IMR-90 (cell line): Measurements from ENCODE around the gene P3H1. TPM values are rescaled to one million over a fixed set of nuclear protein-coding genes. Genes with fewer than 3 reads are reported as not detected.

ENCODE experiments used
- ATAC-seq: fragments of 200-7000 bp; cut with Tn5 transposase; 2 replicates; pipeline ENCODE4 v1.9.1; 2020; ENCODE audit warnings: low read depth, mild to moderate bottlenecking, moderate library complexity
- BruUV-seq: library from RNA; stranded (reverse); fragments of 400-500 nt; replicated peaks from 2 replicates; lab custom pipeline; 2021; lab: Mats Ljungman, UMichigan
- CTCF ChIA-PET: fragments of 300-600 bp; formaldehyde crosslinking; extraction: SDS; loops from one replicate; lab custom pipeline; 2021; ENCODE audit warnings: antibody characterized with exemption; lab: Yijun Ruan, JAX
- POLR2A ChIA-PET: fragments of 300-600 bp; sonication (Branson Sonifier 250); formaldehyde crosslinking; loops from one replicate; lab custom pipeline; 2022; ENCODE audit warnings: antibody characterized with exemption; ENCODE audit not compliant: unreplicated experiment; lab: Charles Lee
- DNase-seq: peaks from one replicate; pipeline ENCODE4 v3.0.0; 2013
- H2AFZ ChIP-seq: replicated peaks from 2 replicates; pipeline ENCODE3; 2013; ENCODE audit warnings: low read length, mild to moderate bottlenecking; ENCODE audit not compliant: poor library complexity
- H2AK5ac ChIP-seq: 2 replicates; pipeline ENCODE4 v1.6.1; 2013; ENCODE audit warnings: low read depth, low read length, inconsistent platforms
- H2AK9ac ChIP-seq: replicated peaks from 2 replicates; pipeline ENCODE3; 2013; ENCODE audit warnings: mild to moderate bottlenecking, low read depth, low read length, moderate library complexity; ENCODE audit not compliant: poor library complexity
- H2BK120ac ChIP-seq: 2 replicates; pipeline ENCODE4 v1.6.1; 2013; ENCODE audit warnings: low read depth, low read length, inconsistent platforms
- H2BK15ac ChIP-seq: 3 replicates; pipeline ENCODE4 v1.6.1; 2013; ENCODE audit warnings: low read depth, low read length, inconsistent platforms
- H2BK20ac ChIP-seq: 2 replicates; pipeline ENCODE4 v1.6.1; 2013; ENCODE audit warnings: low read depth, mild to moderate bottlenecking, inconsistent platforms, low read length, moderate library complexity
- H2BK5ac ChIP-seq: 2 replicates; pipeline ENCODE4 v1.6.1; 2013; ENCODE audit warnings: mild to moderate bottlenecking, low read depth, low read length, inconsistent platforms; ENCODE audit not compliant: poor library complexity, severe bottlenecking
- H3K14ac ChIP-seq: replicated peaks from 2 replicates; pipeline ENCODE4 v1.6.1; 2013; ENCODE audit warnings: low read depth, low read length, inconsistent platforms
- H3K18ac ChIP-seq: 2 replicates; pipeline ENCODE4 v1.6.1; 2013; ENCODE audit warnings: low read depth, low read length, control low read depth
- H3K23ac ChIP-seq: 2 replicates; pipeline ENCODE4 v1.6.1; 2013; ENCODE audit warnings: low read depth, low read length, inconsistent platforms
- H3K27ac ChIP-seq: 2 replicates; pipeline ENCODE4 v1.5.1; 2013; ENCODE audit warnings: mild to moderate bottlenecking, control low read depth, low read length; ENCODE audit not compliant: insufficient read depth
- H3K27me3 ChIP-seq: 2 replicates; pipeline ENCODE4 v1.6.1; 2013; ENCODE audit warnings: low read length; ENCODE audit not compliant: control insufficient read depth, insufficient read depth
- H3K36me3 ChIP-seq: 2 replicates; pipeline ENCODE4 v1.6.1; 2013; ENCODE audit warnings: low read length, mixed read lengths; ENCODE audit not compliant: control insufficient read depth, insufficient read depth
- H3K4ac ChIP-seq: 2 replicates; pipeline ENCODE4 v1.6.1; 2013; ENCODE audit warnings: low read depth, low read length, inconsistent platforms
- H3K4me1 ChIP-seq: 2 replicates; pipeline ENCODE4 v1.6.1; 2013; ENCODE audit warnings: low read length, mixed read lengths; ENCODE audit not compliant: control insufficient read depth, insufficient read depth
- H3K4me2 ChIP-seq: 2 replicates; pipeline ENCODE4 v1.6.1; 2013; ENCODE audit warnings: low read depth, mild to moderate bottlenecking, control low read depth, low read length, moderate library complexity
- H3K4me3 ChIP-seq: 2 replicates; pipeline ENCODE4 v1.5.1; 2013; ENCODE audit warnings: low read depth, mild to moderate bottlenecking, control low read depth, low read length, moderate library complexity; ENCODE audit not compliant: insufficient read depth
- H3K56ac ChIP-seq: 2 replicates; pipeline ENCODE4 v1.6.1; 2013; ENCODE audit warnings: low read length, inconsistent platforms; ENCODE audit not compliant: insufficient read depth; ENCODE audit errors: extremely low read depth
- H3K79me1 ChIP-seq, 2 experiments: 2 replicates each; pipeline ENCODE4 v1.6.1; 2013; ENCODE audit warnings: low read length in 2 of 2, inconsistent platforms in 1 of 2, low read depth in 1 of 2
- H3K9ac ChIP-seq: 2 replicates; pipeline ENCODE4 v1.6.1; 2013; ENCODE audit warnings: low read depth, low read length, control low read depth
- H3K9me1 ChIP-seq: 2 replicates; pipeline ENCODE4 v1.6.1; 2013; ENCODE audit warnings: low read length, inconsistent platforms; ENCODE audit not compliant: insufficient read depth
- H3K9me3 ChIP-seq: 2 replicates; pipeline ENCODE4 v1.6.1; 2013; ENCODE audit warnings: low read length; ENCODE audit not compliant: control insufficient read depth, insufficient read depth
- H4K20me1 ChIP-seq: 2 replicates; pipeline ENCODE4 v1.6.1; 2013; ENCODE audit warnings: low read length, inconsistent platforms; ENCODE audit not compliant: insufficient read depth
- H4K5ac ChIP-seq: 2 replicates; pipeline ENCODE4 v1.6.1; 2013; ENCODE audit warnings: mild to moderate bottlenecking, low read depth, low read length, control low read depth
- H4K8ac ChIP-seq, 2 experiments: 2 replicates each; pipeline ENCODE4 v1.6.1; 2013; ENCODE audit warnings: low read depth in 2 of 2, low read length in 2 of 2, control low read depth in 1 of 2, inconsistent platforms in 1 of 2
- H4K91ac ChIP-seq: 2 replicates; pipeline ENCODE4 v1.6.1; 2013; ENCODE audit warnings: low read depth, low read length, inconsistent platforms; ENCODE audit not compliant: insufficient read depth
- BHLHE40 ChIP-seq: fragments of 150-350 bp; IDR thresholded peaks from 2 replicates; pipeline ENCODE4 v1.6.1; 2016; ENCODE audit warnings: mild to moderate bottlenecking, low read depth, low read length
- CEBPB ChIP-seq: IDR thresholded peaks from 2 replicates; pipeline ENCODE4 v1.6.1; 2012; ENCODE audit warnings: low read depth, low read length, improper control_type of control experiment
- CHD1 ChIP-seq: IDR thresholded peaks from 2 replicates; pipeline ENCODE4 v1.6.1; 2012; ENCODE audit warnings: low read depth, low read length, improper control_type of control experiment
- ELK1 ChIP-seq: fragments of 150-350 bp; IDR thresholded peaks from 2 replicates; pipeline ENCODE4 v1.6.1; 2016; ENCODE audit warnings: low read depth, mild to moderate bottlenecking, low read length, moderate library complexity, borderline replicate concordance
- FOS ChIP-seq: fragments of 150-350 bp; IDR thresholded peaks from 2 replicates; pipeline ENCODE4 v1.6.1; 2016; ENCODE audit warnings: low read depth, low read length
- MAFK ChIP-seq: IDR thresholded peaks from 2 replicates; pipeline ENCODE4 v1.6.1; 2012; ENCODE audit warnings: low read depth, low read length, improper control_type of control experiment
- MAZ ChIP-seq: IDR thresholded peaks from 2 replicates; pipeline ENCODE4 v1.6.1; 2012; ENCODE audit warnings: low read depth, mild to moderate bottlenecking, low read length, improper control_type of control experiment, moderate library complexity, borderline replicate concordance
- MXI1 ChIP-seq: IDR thresholded peaks from 2 replicates; pipeline ENCODE4 v1.6.1; 2012; ENCODE audit warnings: low read depth, mild to moderate bottlenecking, low read length, moderate library complexity, borderline replicate concordance
- NFE2L2 ChIP-seq: fragments of 150-350 bp; IDR thresholded peaks from 2 replicates; pipeline ENCODE4 v1.6.1; 2016; ENCODE audit warnings: low read depth, mild to moderate bottlenecking, low read length
- POLR2A ChIP-seq: IDR thresholded peaks from 2 replicates; pipeline ENCODE4 v1.6.1; 2012; ENCODE audit warnings: mild to moderate bottlenecking, low read depth, low read length
- RAD21 ChIP-seq: IDR thresholded peaks from 2 replicates; pipeline ENCODE4 v1.6.1; 2012; ENCODE audit warnings: low read length, improper control_type of control experiment
- RCOR1 ChIP-seq: IDR thresholded peaks from 2 replicates; pipeline ENCODE4 v1.6.1; 2012; ENCODE audit warnings: mild to moderate bottlenecking, low read length, improper control_type of control experiment; ENCODE audit not compliant: insufficient replicate concordance
- RFX5 ChIP-seq: IDR thresholded peaks from 2 replicates; pipeline ENCODE4 v1.8.0; 2012; ENCODE audit warnings: low read depth, mild to moderate bottlenecking, low read length, moderate library complexity
- SMC3 ChIP-seq: fragments of 150-350 bp; IDR thresholded peaks from 2 replicates; pipeline ENCODE4 v1.6.1; 2016; ENCODE audit warnings: low read depth, mild to moderate bottlenecking, antibody characterized with exemption, low read length, moderate library complexity
- WGBS, 2 experiments: methylation state at CpG; one replicate each; pipeline versions ENCODE4 v1.1.5 to v1.1.7; 2013; ENCODE audit warnings: missing lambda C conversion rate in 2 of 2; ENCODE audit not compliant: insufficient read length in 1 of 2; ENCODE audit errors: extremely low coverage in 2 of 2; 5-methylcytosine and 5-hydroxymethylcytosine counted together
- dilution Hi-C: fragments of 300-500 bp; cut with HindIII; formaldehyde crosslinking; loops from one replicate; pipeline ENCODE4 v1.14.3; 2018; ENCODE audit warnings: low sequenced_read_pairs; ENCODE audit not compliant: unreplicated experiment
- in situ Hi-C: fragments of 300-500 bp; cut with MboI; formaldehyde crosslinking; loops from 3 replicates; pipeline ENCODE4 v1.14.3; 2019; ENCODE audit warnings: low sequenced_read_pairs, inconsistent platforms, mixed read lengths
- intact Hi-C: fragments of 100-400 bp; cut with micrococcal nuclease; formaldehyde crosslinking; loops from 2 replicates; pipeline ENCODE4 v1.10.0; 2022
- polyA plus RNA-seq, 3 experiments: library from polyadenylated mRNA; depleted of rRNA; stranded (reverse); fragments of >200 nt; gene quantifications; 2 replicates each; pipeline ENCODE4 v1.2.3, GENCODE V29; 2012; ENCODE audit warnings: low replicate concordance in 1 of 3
- total RNA-seq: library from RNA; depleted of rRNA; stranded (reverse); fragments of >200 nt; gene quantifications from 2 replicates; pipeline ENCODE4 v1.2.3, GENCODE V29; 2012
- TF ChIP-seq, protein P1 (sequence below): fragments of 150-350 bp; IDR thresholded peaks from 2 replicates; pipeline ENCODE4 v1.6.1; 2017; ENCODE audit warnings: mild to moderate bottlenecking, antibody characterized with exemption, low read length, low read depth
- TF ChIP-seq, protein P2 (sequence below): conservative IDR thresholded peaks from 2 replicates; pipeline ENCODE4 v1.5.1; 2012; ENCODE audit warnings: mild to moderate bottlenecking, low read depth, low read length, improper control_type of control experiment

The P3H1 gene
- total and polyA plus RNA-seq, 2 of the 4 experiments (the other 2 are of a cell fraction), result 108 to 210 TPM

GRCh38 chr1:42731585-42731984, 35.2 kb downstream of the P3H1 start:
- H4K5ac ChIP-seq, result no peak overlapping the region
- no peaks in the 10 kb centered on the region for H3K9me1 ChIP-seq
- WGBS, 2 experiments, result no CpG with 5 or more reads among the region's 3 CpGs
- POLR2A ChIA-PET, result no interaction called here
- H3K4me3 ChIP-seq, result no peak overlapping the region
- no peaks in the 10 kb centered on the region; the same call in 1 of the 2 replicates for H3K27me3 ChIP-seq
- intact Hi-C loops (no loop called here), dilution Hi-C loops (no loop called here), in situ Hi-C loops (no loop called here)
- BruUV-seq, result no TSS peak
- no peaks in the 10 kb centered on the region for H4K20me1 ChIP-seq
- CTCF ChIA-PET, result no interaction called here
- no peak for DNase-seq
- H4K8ac ChIP-seq, result no peak overlapping the region
- H3K27ac ChIP-seq, result no peak overlapping the region
- no peak overlapping the region for H3K4ac ChIP-seq
- H3K23ac ChIP-seq, result no peak overlapping the region
- H2BK120ac ChIP-seq, result no peak overlapping the region
- no peaks in the 10 kb centered on the region for H3K4me1 ChIP-seq
- no peak overlapping the region for H3K14ac ChIP-seq
- H3K56ac ChIP-seq, result no peak overlapping the region
- H3K4me2 ChIP-seq, result no peak overlapping the region
- H2AFZ ChIP-seq, result no peak overlapping the region
- H2BK20ac ChIP-seq, result no peak overlapping the region
- H2BK15ac ChIP-seq, result no peak overlapping the region
- H3K18ac ChIP-seq, result no peak overlapping the region
- TF ChIP-seq RFX5 (no peak), MXI1 (no peak), NFE2L2 (no peak), POLR2A (no peak), MAZ (no peak), RAD21 (no peak), BHLHE40 (no peak), MAFK (no peak), CEBPB (no peak), FOS (no peak), SMC3 (no peak), RCOR1 (no peak), ELK1 (no peak), CHD1 (no peak)
- TF ChIP-seq, protein P1, sequence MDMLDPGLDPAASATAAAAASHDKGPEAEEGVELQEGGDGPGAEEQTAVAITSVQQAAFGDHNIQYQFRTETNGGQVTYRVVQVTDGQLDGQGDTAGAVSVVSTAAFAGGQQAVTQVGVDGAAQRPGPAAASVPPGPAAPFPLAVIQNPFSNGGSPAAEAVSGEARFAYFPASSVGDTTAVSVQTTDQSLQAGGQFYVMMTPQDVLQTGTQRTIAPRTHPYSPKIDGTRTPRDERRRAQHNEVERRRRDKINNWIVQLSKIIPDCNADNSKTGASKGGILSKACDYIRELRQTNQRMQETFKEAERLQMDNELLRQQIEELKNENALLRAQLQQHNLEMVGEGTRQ, result no peak
- TF ChIP-seq, protein P2, sequence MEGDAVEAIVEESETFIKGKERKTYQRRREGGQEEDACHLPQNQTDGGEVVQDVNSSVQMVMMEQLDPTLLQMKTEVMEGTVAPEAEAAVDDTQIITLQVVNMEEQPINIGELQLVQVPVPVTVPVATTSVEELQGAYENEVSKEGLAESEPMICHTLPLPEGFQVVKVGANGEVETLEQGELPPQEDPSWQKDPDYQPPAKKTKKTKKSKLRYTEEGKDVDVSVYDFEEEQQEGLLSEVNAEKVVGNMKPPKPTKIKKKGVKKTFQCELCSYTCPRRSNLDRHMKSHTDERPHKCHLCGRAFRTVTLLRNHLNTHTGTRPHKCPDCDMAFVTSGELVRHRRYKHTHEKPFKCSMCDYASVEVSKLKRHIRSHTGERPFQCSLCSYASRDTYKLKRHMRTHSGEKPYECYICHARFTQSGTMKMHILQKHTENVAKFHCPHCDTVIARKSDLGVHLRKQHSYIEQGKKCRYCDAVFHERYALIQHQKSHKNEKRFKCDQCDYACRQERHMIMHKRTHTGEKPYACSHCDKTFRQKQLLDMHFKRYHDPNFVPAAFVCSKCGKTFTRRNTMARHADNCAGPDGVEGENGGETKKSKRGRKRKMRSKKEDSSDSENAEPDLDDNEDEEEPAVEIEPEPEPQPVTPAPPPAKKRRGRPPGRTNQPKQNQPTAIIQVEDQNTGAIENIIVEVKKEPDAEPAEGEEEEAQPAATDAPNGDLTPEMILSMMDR, result no peak
- no peak for ATAC-seq
- H2AK5ac ChIP-seq, result no peak overlapping the region
- H3K36me3 ChIP-seq, result no peaks in the 10 kb centered on the region
- H2AK9ac ChIP-seq, result no peak overlapping the region
- H3K79me1 ChIP-seq, result no peaks in the 10 kb centered on the region
- no peak overlapping the region for H3K9ac ChIP-seq
- no peaks in the 10 kb centered on the region for H3K9me3 ChIP-seq
- H2BK5ac ChIP-seq, result no peak overlapping the region
- no peak overlapping the region for H4K91ac ChIP-seq
